GM21390 (cell line): ENCODE measurements around the gene ATP6V1G3.
"Not testable (repeated sequence)": the region's sequence is repeated elsewhere in the genome, so short reads cannot be mapped to it uniquely, and the experiment has no call there.

Source experiments
- ATAC-seq: cut with Tn5 transposase; IDR thresholded peaks from one replicate; pipeline ENCODE4 v1.9.1; 2021; ENCODE audit not compliant: unreplicated experiment

Gene ATP6V1G3, protein sequence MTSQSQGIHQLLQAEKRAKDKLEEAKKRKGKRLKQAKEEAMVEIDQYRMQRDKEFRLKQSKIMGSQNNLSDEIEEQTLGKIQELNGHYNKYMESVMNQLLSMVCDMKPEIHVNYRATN

GRCh38 chr1:198540580-198540979 is at the start of gene ATP6V1G3:
TSS of gene ATP6V1G3 (minus strand) at chr1:198540680. CDS start at chr1:198540650, 30 bp downstream.
- no peak for ATAC-seq

DNA sequence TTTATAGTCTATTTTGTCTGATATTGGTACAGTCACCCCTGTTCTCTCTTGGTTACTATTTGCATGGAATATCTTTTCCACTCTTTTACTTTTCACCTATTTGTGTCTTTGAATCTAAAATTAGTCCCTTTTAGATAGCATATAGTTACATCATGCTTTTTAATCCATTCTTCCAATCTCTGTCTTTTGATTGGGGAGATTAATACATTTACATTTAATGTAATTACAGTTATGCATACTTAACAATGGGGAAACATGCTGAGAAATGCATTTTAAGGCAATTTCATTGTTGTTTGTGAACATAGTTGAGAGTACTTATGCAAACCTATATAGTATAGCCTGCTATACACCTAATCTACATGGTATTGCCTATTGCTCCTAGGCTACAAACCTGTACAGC is 48.4 kb upstream of the ATP6V1G3 start:
- no peak for ATAC-seq

DNA sequence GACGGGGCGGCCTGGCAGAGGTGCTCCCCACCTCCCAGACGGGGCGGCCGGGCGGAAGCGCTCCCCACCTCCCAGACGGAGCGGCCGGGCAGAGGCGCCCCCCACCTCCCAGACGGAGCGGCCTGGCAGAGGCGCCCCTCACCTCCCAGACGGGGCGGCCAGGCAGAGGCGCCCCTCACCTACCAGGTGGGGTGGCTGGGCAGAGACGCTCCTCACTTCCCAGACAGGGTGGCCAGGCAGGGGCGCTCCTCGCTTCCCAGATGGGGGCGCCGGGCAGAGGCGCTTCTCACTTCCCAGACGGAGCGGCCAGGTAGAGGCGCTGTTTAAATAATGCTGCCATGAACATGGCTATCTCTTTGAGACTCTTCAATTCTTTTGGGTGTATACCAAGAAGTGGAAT is 43.7 kb upstream of the ATP6V1G3 start:
- no peak for ATAC-seq

- not testable (repeated sequence) for ATAC-seq
Measured at GRCh38 chr1:198583209-198583802, 42.8 kb upstream of the ATP6V1G3 start.

DNA sequence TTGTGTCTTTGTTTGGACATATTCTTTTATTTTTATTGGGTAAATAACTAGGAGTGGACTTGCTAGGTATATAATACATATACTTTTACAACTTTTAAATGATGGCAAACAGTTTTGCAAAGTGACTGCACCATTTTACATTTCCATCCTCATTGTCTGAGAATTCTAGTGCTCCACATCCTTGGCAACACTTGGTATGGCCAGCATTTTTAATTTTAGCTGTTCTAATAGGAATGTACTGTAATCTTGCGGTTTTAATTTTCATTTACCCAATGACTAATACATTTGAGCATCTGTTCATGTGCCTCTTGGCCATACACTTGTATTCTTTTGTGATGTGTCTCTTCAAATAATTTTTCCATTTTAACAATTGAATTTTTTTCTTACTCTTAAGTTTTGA is 37.0 kb upstream of the ATP6V1G3 start:
- no peak for ATAC-seq

- peak; percentile 83 for ATAC-seq
Measured at GRCh38 chr1:198575798-198576641, 35.5 kb upstream of the ATP6V1G3 start.

- ATAC-seq, result no peak
Measured at GRCh38 chr1:198575292-198575691, 34.8 kb upstream of the ATP6V1G3 start.

DNA sequence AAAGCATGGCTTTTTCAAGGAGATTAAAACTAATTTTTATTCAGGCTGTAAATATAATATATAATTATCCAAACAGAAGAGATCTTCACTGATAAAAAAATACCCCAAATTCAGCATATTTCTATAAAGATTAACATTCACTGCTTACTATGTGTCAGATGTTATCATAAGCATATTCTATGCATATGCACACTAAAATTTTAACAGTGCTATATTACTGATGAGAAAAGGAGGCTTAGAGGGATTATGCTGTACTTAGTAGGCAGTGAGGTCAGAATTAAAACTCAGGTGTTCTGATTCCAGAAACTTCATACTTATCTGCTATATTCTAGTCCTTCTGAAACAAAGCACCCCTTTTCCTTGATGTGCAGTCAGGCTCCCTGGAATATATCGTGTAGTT is 33.8 kb upstream of the ATP6V1G3 start:
- no peak for ATAC-seq

- no peak for ATAC-seq
Measured at GRCh38 chr1:198564716-198565115, 24.2 kb upstream of the ATP6V1G3 start.

DNA sequence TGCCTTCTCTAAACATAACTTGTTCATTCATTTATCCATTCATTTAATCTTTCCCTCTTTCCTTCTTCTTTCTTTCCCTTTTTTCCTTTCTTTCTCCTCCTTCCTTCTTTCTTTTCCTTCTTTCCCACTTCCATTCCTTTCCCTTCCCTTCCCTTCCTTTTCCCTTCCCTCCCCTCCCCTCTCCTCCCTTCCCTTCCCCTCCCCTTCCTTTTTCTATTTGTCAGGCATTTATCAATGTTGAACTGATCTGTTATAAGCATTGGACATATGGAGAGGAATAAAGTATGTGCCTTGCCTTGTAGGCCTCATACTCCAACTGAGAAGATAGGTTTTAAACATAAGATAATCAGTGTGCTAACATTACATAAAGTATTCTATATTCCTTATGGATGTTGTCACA is 23.7 kb upstream of the ATP6V1G3 start:
- no peak for ATAC-seq

DNA sequence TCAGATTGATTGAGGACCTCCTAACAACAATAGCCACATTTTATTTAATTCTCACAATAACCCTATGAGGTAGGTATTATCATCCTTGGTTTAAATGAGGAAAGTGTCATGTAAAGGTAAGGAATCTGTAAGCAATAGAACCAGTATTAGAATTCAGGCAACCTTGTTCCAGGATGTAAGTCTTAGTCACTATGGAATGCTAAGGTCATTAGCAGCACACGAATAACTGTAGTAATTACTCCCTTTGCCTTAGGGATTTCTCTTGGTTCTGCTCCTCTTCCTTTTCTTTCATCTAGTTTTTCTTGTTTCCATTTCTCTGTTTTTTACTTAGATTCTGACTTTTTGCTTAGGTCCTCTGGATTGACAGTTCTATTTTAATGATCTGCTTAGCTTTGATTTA is 23.1 kb upstream of the ATP6V1G3 start:
- no peak for ATAC-seq

- no peak for ATAC-seq
Measured at GRCh38 chr1:198560161-198560560, 19.7 kb upstream of the ATP6V1G3 start.

DNA sequence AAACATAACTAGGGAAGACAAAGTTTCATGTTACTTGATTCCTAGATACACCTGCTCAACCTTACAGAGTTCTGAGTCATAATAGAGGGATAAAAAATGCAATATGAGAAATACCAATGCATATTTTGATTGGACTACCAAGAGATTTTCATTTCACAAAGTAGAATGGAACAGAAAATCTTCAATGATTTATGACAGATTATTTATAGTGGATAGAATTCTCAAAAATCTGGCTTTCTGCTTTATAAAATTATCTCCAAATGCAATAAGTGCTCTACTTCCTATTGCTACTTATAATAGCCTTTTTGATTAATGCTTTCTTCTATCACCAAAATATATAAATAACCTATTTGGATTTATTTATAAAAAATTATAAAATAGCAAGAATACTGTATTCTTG is 18.9 kb upstream of the ATP6V1G3 start:
- no peak for ATAC-seq

GRCh38 chr1:198558402-198558801 is 17.9 kb upstream of the ATP6V1G3 start:
- no peak for ATAC-seq

DNA sequence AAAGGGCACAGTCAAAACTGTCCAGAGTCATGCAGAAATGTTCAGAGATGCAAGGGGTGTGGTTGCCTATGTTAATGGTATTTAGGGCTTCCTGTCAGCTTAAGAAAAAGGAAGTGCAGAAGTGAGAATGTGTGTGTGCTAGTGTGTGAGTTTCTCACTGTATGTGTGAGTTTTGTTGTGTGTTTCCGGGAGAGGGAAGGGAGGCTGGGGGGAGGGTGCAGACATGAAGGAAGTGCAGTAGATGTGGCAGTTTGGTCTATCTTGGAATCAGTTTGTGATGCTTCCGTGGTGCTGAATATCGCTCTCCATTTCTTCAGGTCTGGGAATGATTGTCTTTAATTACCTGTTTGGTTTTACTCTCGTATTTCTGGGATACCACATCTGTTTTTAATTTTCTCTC is 16.5 kb upstream of the ATP6V1G3 start:
- ATAC-seq, result peak; percentile 95

DNA sequence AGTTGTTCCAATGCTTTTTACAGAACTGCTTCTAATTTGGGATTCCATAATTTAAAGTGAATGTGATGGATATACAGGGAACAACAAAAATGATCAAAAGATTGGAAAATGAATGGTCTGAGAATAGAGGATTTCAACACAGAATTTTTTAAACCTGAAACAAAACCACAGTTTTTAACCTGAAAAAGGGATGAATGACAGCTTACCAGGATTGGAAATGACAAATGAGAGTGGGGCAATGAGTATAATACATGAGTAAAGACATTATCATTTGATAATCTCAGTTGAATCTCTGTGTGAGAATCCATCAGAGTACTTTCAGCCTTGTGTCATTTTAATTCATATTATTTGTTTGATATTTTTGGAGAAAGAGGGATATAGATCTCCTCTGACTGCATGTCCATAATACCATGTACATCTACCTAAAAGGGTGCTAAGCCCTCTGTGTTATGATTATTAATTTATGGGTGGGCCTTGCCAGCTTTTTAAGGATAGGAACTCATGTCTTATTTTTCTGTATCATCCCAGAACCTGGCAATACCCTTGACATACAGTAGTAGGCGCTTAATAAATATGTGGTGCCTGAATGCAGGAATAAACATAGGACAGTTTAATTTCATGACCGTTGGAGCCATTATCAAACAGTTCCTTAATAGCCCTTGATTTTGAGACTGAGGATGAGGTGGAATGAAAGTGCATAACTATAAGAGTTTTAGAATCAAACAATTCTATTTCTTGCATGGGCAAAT is 12.4 kb upstream of the ATP6V1G3 start:
- no peak for ATAC-seq

GRCh38 chr1:198550941-198551524 is 10.6 kb upstream of the ATP6V1G3 start:
- ATAC-seq, result no peak

GRCh38 chr1:198549866-198550265 is 9.4 kb upstream of the ATP6V1G3 start:
- peak; percentile 74 for ATAC-seq

DNA sequence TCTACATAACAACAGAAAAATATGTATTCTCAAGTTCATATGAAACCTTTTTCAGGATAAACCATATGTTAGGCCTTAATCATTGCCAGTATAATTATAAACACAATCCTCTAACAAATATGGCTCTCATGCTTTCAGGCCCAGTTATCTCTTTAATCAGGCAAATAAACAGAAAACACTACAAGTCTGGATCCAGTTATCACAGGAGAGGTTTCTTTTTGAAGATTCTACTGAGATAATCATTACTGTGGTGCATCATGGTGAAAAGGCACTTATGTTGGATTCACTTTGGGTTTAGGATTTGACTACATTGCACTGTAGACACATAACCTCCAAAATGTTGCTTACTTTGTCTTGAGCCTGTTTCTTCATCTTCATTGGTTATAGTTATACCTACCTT is 8.4 kb upstream of the ATP6V1G3 start:
- ATAC-seq, result no peak

DNA sequence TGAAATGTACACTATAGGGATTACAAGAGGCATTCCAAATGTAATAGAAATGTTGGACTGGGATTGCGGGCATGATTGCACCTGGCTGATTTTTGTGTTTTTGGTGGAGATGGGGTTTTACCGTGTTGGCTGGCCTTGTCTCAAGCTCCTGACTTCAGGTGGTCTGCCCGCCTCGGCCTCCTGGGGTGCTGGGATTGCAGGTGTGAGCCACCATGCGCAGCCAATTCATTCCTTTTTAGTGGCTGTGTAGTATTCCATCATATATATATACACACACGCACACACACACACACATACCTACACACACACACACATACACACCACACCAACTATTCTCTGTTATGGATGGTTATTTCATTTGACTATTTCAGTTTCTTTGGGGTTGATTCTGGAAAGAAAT is 4.7 kb upstream of the ATP6V1G3 start:
- ATAC-seq, result no peak

DNA sequence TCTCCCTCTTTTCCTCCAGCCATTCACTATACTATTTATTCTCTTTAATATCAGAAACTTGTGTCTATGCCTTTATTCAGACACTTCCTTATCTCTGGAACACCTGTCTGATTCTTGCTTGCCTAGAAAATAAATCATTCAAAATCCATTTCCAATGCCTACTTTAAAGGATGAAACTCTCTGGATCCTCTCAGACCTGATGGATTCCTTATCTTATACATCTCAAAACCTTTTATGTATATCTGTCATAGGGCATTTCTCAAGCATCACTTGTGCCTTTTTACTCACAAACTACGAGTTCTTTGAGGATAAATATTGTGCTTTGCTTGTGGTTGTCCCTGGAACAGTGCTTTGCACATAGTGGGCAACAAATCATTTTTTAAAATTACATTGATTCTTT is 3.8 kb upstream of the ATP6V1G3 start:
- no peak for ATAC-seq
